Activated CD8-positive, alpha-beta T cell treated with anti-CD3 and anti-CD28 coated beads for 36 hours (primary cell): ENCODE measurements around the gene BORCS5. TPM values are rescaled to one million over a fixed set of nuclear protein-coding genes. Genes with fewer than 3 reads are reported as not detected.
A peak's percentile ranks its signal among the peaks of the same experiment; 100 is the strongest.
"Not testable (repeated sequence)": the region's sequence is repeated elsewhere in the genome, so short reads cannot be mapped to it uniquely, and the experiment has no call there.

ENCODE experiments used
- ATAC-seq: fragments of 200-7000 bp; cut with Tn5 transposase; one replicate; pipeline ENCODE4 v1.10.0; 2021; ENCODE audit warnings: mild to moderate bottlenecking, moderate library complexity
- CTCF ChIA-PET: fragments of 350-600 bp; sonication (Branson Sonifier 250); formaldehyde crosslinking; loops from one replicate; lab custom pipeline; 2021; ENCODE audit warnings: antibody characterized with exemption; lab: Charles Lee
- POLR2A ChIA-PET: fragments of 350-600 bp; sonication (Branson Sonifier 250); formaldehyde crosslinking; loops from one replicate; lab custom pipeline; 2021; ENCODE audit warnings: antibody characterized with exemption; lab: Charles Lee
- DNase-seq: peaks from one replicate; pipeline ENCODE4 v3.0.0-alpha.2; 2020
- H3K27ac Mint-ChIP-seq: one replicate; pipeline ENCODE4 v1.8.0; 2021; ENCODE audit warnings: mild to moderate bottlenecking, mixed read lengths
- H3K27me3 Mint-ChIP-seq: one replicate; pipeline ENCODE4 v1.8.0; 2021; ENCODE audit warnings: mixed read lengths
- H3K36me3 Mint-ChIP-seq: one replicate; pipeline ENCODE4 v1.8.0; 2021; ENCODE audit warnings: low read depth, mixed read lengths
- H3K4me1 Mint-ChIP-seq: one replicate; pipeline ENCODE4 v1.8.0; 2021; ENCODE audit warnings: low read depth, mixed read lengths
- H3K4me3 Mint-ChIP-seq: one replicate; pipeline ENCODE4 v1.8.0; 2021; ENCODE audit warnings: mild to moderate bottlenecking, moderate library complexity, mixed read lengths
- H3K9me3 Mint-ChIP-seq: one replicate; pipeline ENCODE4 v1.8.0; 2021; ENCODE audit warnings: mixed read lengths
- intact Hi-C: fragments of 100-400 bp; cut with micrococcal nuclease; formaldehyde crosslinking; loops from one replicate; pipeline ENCODE4 v1.10.0; 2022
- total RNA-seq, 2 experiments: library from RNA; stranded (reverse); gene quantifications; one replicate each; pipeline ENCODE4 v1.2.3, GENCODE V29; 2021
- TF ChIP-seq, protein P1 (sequence below): fragments of 200-600 bp; IDR thresholded peaks from one replicate; pipeline ENCODE4 v1.8.0; 2022; ENCODE audit warnings: antibody characterized with exemption, mild to moderate bottlenecking

BORCS5 gene
- total RNA-seq, 2 experiments from 2014 or later, result 31.5 to 32.9 TPM

DNA sequence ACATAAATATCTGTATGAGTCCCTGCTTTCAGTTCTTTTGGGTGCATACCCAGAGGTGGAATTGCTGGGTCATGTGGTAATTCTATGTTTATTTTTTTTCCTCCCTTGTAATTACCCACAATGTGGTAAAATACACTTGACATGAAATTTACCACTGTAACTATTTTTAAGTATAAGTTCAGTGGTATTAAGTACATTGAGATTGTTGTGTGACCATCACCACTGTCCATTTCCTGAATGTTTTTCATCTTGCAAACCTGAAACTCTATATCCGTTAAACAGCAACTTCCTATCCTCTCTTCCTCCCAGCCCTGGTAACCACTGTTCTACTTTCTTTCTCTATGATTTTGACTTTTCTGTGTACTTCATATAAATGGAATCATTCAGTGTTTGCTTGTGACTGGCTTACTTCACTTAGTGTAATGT is 51.4 kb downstream of the BORCS5 start:
- DNase-seq (no peak), ATAC-seq (peak; percentile 64)
- Mint-ChIP-seq H3K27me3 (no peaks in the 10 kb centered on the region), H3K4me1 (peaks cover 21% of the 10 kb centered on the region), H3K4me3 (no peak overlapping the region), H3K27ac (peak overlapping the region; percentile 37), H3K9me3 (no peaks in the 10 kb centered on the region), H3K36me3 (peaks cover 16% of the 10 kb centered on the region)
- intact Hi-C loops, result no loop called here
- TF ChIP-seq, protein P1, sequence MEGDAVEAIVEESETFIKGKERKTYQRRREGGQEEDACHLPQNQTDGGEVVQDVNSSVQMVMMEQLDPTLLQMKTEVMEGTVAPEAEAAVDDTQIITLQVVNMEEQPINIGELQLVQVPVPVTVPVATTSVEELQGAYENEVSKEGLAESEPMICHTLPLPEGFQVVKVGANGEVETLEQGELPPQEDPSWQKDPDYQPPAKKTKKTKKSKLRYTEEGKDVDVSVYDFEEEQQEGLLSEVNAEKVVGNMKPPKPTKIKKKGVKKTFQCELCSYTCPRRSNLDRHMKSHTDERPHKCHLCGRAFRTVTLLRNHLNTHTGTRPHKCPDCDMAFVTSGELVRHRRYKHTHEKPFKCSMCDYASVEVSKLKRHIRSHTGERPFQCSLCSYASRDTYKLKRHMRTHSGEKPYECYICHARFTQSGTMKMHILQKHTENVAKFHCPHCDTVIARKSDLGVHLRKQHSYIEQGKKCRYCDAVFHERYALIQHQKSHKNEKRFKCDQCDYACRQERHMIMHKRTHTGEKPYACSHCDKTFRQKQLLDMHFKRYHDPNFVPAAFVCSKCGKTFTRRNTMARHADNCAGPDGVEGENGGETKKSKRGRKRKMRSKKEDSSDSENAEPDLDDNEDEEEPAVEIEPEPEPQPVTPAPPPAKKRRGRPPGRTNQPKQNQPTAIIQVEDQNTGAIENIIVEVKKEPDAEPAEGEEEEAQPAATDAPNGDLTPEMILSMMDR, result no peak
- CTCF ChIA-PET, result no interaction called here
- POLR2A ChIA-PET, result no interaction called here

DNA sequence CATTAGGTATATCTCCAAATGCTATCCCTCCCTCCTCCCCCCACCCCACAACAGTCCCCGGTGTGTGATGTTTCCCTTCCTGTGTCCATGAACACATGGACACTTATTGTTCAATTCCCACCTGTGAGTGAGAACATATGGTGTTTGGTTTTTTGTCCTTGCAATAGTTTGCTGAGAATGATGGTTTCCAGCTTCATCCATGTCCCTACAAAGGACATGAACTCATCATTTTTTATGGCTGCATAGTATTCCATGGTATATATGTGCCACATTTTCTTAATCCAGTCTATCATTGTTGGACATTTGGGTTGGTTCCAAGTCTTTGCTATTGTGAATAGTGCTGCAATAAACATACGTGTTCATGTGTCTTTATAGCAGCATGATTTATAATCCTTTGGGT is 52.5 kb downstream of the BORCS5 start:
- ATAC-seq, intact Hi-C loops, CTCF ChIA-PET, POLR2A ChIA-PET, H3K27me3 Mint-ChIP-seq, DNase-seq, H3K4me3 Mint-ChIP-seq, H3K9me3 Mint-ChIP-seq: not testable (repeated sequence)
- peaks cover 11% of the 10 kb centered on the region for H3K4me1 Mint-ChIP-seq
- H3K27ac Mint-ChIP-seq, result peak overlapping the region; percentile 63
- H3K36me3 Mint-ChIP-seq, result peaks cover 16% of the 10 kb centered on the region

DNA sequence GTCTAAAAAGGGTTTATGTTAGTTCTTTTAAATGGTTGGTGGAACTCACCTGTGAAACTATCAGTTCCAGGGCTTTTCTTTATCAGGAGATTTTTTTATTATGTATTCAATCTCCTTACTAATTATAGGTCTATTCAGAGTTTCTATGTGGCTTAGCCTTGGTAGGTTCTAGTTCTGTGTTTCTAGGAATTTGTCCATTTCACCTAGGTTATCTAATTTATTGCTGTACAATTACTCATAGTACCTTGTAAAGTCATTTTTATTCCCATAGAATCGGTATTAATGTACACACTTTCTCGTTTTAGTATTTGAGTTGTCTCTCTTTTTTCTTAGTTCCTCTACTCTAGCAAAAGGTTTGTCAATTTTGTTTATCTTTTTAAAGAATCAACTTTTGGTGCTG is 59.0 kb downstream of the BORCS5 start:
- H3K36me3 Mint-ChIP-seq, result peaks cover 22% of the 10 kb centered on the region
- H3K4me3 Mint-ChIP-seq, result no peak overlapping the region
- H3K9me3 Mint-ChIP-seq, result peaks cover 8% of the 10 kb centered on the region
- TF ChIP-seq, protein P1, result no peak
- H3K27ac Mint-ChIP-seq, result peak overlapping the region; percentile 38
- DNase-seq (no peak), ATAC-seq (no peak)
- intact Hi-C loops, result no loop called here
- no peaks in the 10 kb centered on the region for H3K27me3 Mint-ChIP-seq
- ChIA-PET POLR2A (no interaction called here), CTCF (interaction anchor here (0.8 kb wide), 1 partner anchor 12 kb away, joined by 3 read pairs; no protein-coding TSS in a partner anchor)
- H3K4me1 Mint-ChIP-seq, result peaks cover 16% of the 10 kb centered on the region

DNA sequence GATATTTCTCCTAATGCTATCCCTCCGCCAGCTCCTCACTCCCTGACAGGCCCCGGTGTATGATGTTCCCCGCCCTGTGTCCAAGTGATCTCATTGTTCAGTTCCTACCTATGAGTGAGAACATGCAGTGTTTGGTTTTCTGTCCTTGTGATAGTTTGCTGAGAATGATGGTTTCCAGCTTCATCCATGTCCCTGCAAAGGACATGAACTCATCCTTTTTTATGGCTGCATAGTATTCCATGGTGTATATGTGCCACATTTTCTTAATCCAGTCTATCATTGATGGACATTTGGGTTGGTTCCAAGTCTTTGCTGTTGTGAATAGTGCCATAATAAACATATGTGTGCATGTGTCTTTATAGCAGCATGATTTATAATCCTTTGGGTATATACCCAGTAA is 62.3 kb downstream of the BORCS5 start:
- peaks cover 41% of the 10 kb centered on the region for H3K36me3 Mint-ChIP-seq
- intact Hi-C loops, H3K27ac Mint-ChIP-seq, POLR2A ChIA-PET, H3K4me3 Mint-ChIP-seq, H3K27me3 Mint-ChIP-seq, DNase-seq, ATAC-seq: not testable (repeated sequence)
- peaks cover 23% of the 10 kb centered on the region for H3K4me1 Mint-ChIP-seq
- CTCF ChIA-PET, result interaction anchor here (0.9 to 1.3 kb wide), 2 partner anchors 42 to 237 kb away, joined by 3 read pairs; no protein-coding TSS in a partner anchor
- H3K9me3 Mint-ChIP-seq, result peaks cover 28% of the 10 kb centered on the region

DNA sequence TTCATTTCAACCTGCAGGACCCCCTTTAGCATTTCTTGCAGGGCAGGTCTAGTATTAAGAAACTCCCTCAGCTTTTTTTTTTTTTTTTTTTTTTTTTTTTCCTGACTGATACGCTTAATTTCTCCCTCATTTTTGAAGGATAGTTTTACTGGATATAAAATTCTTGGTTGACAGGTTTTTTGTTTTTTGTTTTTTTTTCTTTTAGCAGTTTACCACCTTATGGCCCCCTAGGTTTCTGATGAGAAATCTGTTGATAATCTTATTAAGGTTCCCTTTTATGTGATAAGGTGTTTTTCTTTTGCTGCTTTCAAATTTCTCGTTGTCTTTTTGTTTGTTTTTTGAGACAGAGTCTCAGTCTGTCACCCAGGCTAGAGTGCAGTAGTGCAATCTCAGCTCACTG is 66.5 kb downstream of the BORCS5 start:
- Mint-ChIP-seq H3K27ac (no peak overlapping the region), H3K4me3 (no peak overlapping the region), H3K4me1 (peaks cover 36% of the 10 kb centered on the region), H3K9me3 (peaks cover 35% of the 10 kb centered on the region), H3K27me3 (no peaks in the 10 kb centered on the region), H3K36me3 (peaks cover 51% of the 10 kb centered on the region)
- CTCF ChIA-PET, result interaction anchor here (1.5 to 1.8 kb wide), 2 partner anchors 13 to 19 kb away, joined by 4 to 6 read pairs; no protein-coding TSS in a partner anchor
- POLR2A ChIA-PET, result interaction anchor here (1.1 kb wide), 1 partner anchor 172 kb away, joined by 4 read pairs; no protein-coding TSS in a partner anchor
- ATAC-seq, result no peak
- intact Hi-C loops, result no loop called here
- no peak for DNase-seq
- TF ChIP-seq, protein P1, result no peak

DNA sequence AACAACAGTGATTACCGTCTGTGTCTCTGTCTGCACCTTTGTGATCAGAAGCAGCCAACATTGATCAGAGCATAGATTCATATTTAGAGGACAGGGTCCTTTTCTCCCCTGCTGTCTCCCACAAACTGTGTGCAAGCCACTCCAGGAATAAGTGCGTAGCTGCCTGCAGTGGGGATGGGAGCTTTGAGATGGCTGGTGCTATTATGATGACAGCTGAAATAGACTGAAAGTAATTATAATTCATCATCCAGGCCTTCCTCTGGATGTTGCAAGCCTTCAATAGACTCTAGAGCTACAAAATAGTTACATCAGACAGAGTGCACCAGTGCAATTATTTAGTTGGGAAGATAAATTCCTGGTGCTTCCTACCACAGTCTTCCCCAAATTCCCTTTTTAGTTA is 68.1 kb downstream of the BORCS5 start:
- H3K4me1 Mint-ChIP-seq, result peaks cover 50% of the 10 kb centered on the region
- CTCF ChIA-PET, result no interaction called here
- H3K4me3 Mint-ChIP-seq, result no peak overlapping the region

More for the DNA sequence above, 68.1 kb downstream of the BORCS5 start:
- peaks cover 30% of the 10 kb centered on the region for H3K9me3 Mint-ChIP-seq
- intact Hi-C loops, result no loop called here
- POLR2A ChIA-PET, result no interaction called here
- H3K27ac Mint-ChIP-seq, result no peak overlapping the region
- H3K27me3 Mint-ChIP-seq, result no peaks in the 10 kb centered on the region
- peaks cover 46% of the 10 kb centered on the region for H3K36me3 Mint-ChIP-seq
- ATAC-seq (no peak), DNase-seq (no peak)
- TF ChIP-seq, protein P1, result no peak
